SH-SY5Y (cell line): ENCODE measurements around the gene SYCE1.

Experiments
- GATA2 ChIP-seq: IDR thresholded peaks from 2 replicates; pipeline ENCODE4 v1.6.1; 2011; ENCODE audit warnings: mild to moderate bottlenecking, low read depth, low read length
- GATA3 ChIP-seq: IDR thresholded peaks from 2 replicates; pipeline ENCODE4 v1.6.1; 2011; ENCODE audit warnings: low read depth, mild to moderate bottlenecking, low read length, moderate library complexity

GRCh38 chr10:133536198-133536597 is 29.2 kb downstream of the SYCE1 start:
- TF ChIP-seq GATA2 (no peak), GATA3 (no peak)
